ENCODE data around the gene TYMS. TPM values are rescaled to one million over a fixed set of nuclear protein-coding genes. Genes with fewer than 3 reads are reported as not detected.

The TYMS gene
- total and polyA plus RNA-seq, 8 donors: 1.3 to 6.9 (median 2.8) TPM

DNA sequence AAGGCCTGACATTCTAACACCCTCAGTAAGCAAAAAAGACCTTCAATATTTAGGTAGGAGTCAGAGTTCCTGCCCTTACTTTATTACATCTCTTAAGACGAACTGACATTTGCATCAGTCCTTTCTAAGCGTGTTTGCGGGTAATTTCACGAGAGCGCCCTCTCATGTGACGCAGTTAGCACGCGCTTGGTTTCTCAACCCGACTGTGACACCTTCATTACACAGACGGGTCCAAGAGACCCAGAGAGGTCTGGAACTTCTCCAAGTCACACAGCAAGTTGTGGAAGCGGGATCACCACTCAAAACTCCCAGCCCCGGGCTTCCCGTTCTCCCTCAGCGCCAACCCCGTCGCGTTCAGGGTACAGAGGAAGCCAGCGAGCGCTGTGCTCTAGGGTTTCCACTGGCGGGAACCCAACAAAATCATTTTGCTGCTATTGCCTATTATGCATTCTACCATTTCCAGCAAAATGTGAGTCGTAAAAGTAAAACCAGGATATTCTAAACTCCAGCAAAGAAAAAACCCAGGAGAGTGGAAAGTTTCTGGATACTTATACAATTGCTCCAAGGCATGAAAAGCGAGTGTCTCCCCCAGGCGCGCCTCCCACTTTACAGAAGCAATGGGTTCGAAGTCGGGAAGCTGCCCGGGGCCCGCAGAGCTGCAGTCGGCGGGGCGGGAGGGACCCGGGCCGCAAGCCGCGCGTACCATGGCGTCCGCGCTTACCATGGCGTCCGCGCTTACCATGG is 54.4 kb downstream of the TYMS start:
- peak; percentile 46 to 81 (median 63) for ATAC-seq
- TF ChIP-seq, protein P1, sequence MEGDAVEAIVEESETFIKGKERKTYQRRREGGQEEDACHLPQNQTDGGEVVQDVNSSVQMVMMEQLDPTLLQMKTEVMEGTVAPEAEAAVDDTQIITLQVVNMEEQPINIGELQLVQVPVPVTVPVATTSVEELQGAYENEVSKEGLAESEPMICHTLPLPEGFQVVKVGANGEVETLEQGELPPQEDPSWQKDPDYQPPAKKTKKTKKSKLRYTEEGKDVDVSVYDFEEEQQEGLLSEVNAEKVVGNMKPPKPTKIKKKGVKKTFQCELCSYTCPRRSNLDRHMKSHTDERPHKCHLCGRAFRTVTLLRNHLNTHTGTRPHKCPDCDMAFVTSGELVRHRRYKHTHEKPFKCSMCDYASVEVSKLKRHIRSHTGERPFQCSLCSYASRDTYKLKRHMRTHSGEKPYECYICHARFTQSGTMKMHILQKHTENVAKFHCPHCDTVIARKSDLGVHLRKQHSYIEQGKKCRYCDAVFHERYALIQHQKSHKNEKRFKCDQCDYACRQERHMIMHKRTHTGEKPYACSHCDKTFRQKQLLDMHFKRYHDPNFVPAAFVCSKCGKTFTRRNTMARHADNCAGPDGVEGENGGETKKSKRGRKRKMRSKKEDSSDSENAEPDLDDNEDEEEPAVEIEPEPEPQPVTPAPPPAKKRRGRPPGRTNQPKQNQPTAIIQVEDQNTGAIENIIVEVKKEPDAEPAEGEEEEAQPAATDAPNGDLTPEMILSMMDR (IDR thresholded peaks at IDR 0.05): no peak
- WGBS, 2 donors: 0% methylated on average over 41 to 42 of the region's 42 CpGs
- no peak for FAIRE-seq
- Histone ChIP-seq H3K27me3 (no peaks in the 10 kb centered on the region), H3K9me3 (no peaks in the 10 kb centered on the region), H3K4me1 (peaks cover 0 to 6% (median 5%) of the 10 kb centered on the region in 3 donors), H3K36me3 (no peaks in the 10 kb centered on the region), H3K27ac (peak overlapping the region; percentile 77 to 84 (median 79)), H3K4me3 (peak overlapping the region; percentile 43 to 74 (median 63))
- intact Hi-C loops (cut with DNase I): no loop called here
- peak; percentile 59 to 77 (median 66) for DNase-seq

DNA sequence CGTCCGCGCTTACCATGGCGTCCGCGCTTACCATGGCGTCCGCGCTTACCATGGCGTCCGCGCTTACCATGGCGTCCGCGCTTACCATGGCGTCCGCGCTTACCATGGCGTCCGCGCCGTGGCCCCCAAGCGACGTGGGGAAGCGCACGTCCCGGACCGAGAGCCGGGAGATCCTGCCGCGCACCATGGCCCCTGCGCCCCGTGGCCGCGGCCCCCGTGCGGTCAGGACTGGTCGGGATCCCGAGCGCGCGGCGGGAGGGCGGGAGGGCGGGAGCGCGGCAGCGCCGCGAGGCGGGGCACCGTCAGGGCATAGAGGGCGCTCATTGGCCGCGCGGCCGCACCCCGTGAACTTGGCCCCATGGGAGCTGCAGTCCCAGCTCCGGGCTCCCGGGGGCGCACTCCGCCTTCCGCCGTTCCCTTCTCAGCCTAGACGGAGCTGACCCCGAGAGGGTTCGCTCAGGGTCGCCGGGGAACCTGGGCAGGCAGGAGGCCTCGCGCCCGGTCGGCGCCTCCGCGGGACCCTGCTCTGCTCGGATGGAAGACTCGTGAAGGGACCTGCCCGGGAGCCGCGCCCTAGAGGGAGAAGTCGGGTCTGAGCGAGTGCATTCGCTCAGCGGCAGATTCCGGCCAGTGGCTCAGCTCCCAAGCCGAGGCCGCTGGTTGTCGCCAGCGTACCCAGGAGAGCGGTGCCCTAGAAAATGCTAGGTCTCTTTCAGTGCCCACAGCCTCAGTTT is 55.1 kb downstream of the TYMS start, which contains the start of gene ENOSF1:
Gene ENOSF1 (minus strand): TSS at position 230 of the 734 bp plus-strand sequence. CDS start 43 bp downstream, at position 187.
- no peaks in the 10 kb centered on the region for H3K9me3 ChIP-seq
- no peaks in the 10 kb centered on the region for H3K36me3 ChIP-seq
- H3K4me3 ChIP-seq: peak within 1 kb of the TSS; percentile 43 to 74 (median 63)
- DNase-seq (peak; percentile 84 to 98 (median 93)), FAIRE-seq (no peak), ATAC-seq (peak; percentile 94 to 97 (median 96))
- TF ChIP-seq, protein P1 (IDR thresholded peaks at IDR 0.05): peak; percentile 94 to 98 (median 95)
- WGBS, 2 donors: 3 to 4% methylated on average over 71 to 91 of the region's 91 CpGs
- peaks cover 0 to 6% (median 5%) of the 10 kb centered on the region in 3 donors for H3K4me1 ChIP-seq
- peak within 1 kb of the TSS; percentile 77 to 84 (median 79) for H3K27ac ChIP-seq
- intact Hi-C loops (cut with DNase I): no loop called here
- no peaks in the 10 kb centered on the region for H3K27me3 ChIP-seq

DNA sequence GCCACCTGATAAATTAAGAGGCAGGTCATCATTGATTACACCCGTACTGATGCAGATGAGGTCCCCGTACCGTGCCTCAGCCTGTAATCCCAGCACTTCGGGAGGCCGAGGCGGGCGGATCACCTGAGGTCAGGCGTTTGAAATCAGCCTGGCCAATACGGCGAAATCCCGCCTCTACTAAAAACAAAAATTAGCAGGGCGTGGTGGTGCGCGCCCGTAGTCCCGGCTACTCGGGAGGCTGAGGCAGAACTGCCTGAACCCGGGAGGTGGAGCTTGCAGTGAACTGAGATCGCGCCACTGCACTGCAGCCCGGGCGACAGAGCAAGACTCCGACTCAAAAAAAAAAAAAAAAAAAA is 55.7 kb downstream of the TYMS start:
- Histone ChIP-seq H3K27me3 (no peaks in the 10 kb centered on the region), H3K27ac (peak overlapping the region; percentile 77 to 84 (median 79)), H3K9me3 (no peaks in the 10 kb centered on the region), H3K4me1 (peaks cover 0 to 6% (median 5%) of the 10 kb centered on the region in 3 donors), H3K36me3 (no peaks in the 10 kb centered on the region), H3K4me3 (peak overlapping the region in 3 of 4 donors; percentile 63 to 74 (median 63))
- 56 to 77% methylated on average over 22 to 23 of the region's 23 CpGs for whole genome bisulfite sequencing, 2 donors
- intact Hi-C loops (cut with DNase I): no loop called here
- no peak for FAIRE-seq
- peak in 2 of 6 donors; percentile 20 to 35 for DNase-seq
- TF ChIP-seq, protein P1 (IDR thresholded peaks at IDR 0.05): no peak
- peak in 1 of 4 donors; percentile 6 for ATAC-seq

DNA sequence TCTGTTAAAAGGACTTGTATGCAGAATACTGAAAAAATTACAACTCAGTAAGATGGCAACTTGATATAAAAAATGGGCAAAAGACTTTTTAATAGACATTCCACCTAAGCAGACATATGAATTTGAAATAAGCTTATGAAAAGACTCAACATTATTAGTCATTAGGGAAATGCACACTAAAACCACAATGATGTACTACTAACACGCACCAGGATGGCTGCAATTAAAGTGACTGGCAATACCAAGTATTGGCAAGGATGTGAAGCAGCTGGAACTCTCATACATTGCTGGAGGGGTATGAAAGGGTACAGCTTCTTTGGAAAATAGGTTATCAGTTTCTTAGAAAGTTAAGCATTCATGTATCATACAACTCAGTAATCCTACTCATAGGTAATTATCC is 58.2 kb downstream of the TYMS start:
- H3K27ac ChIP-seq: no peak overlapping the region
- H3K9me3 ChIP-seq: no peaks in the 10 kb centered on the region
- no peaks in the 10 kb centered on the region for H3K27me3 ChIP-seq
- no peak for DNase-seq
- WGBS, 2 donors: 84 to 94% methylated on average over 1 of the region's 1 CpG
- intact Hi-C loops (cut with DNase I): no loop called here
- TF ChIP-seq, protein P1 (IDR thresholded peaks at IDR 0.05): no peak
- no peak for ATAC-seq
- no peaks in the 10 kb centered on the region for H3K36me3 ChIP-seq
- H3K4me1 ChIP-seq: peaks cover 0 to 6% (median 5%) of the 10 kb centered on the region in 3 donors
- FAIRE-seq: no peak
- H3K4me3 ChIP-seq: no peak overlapping the region
